ENCODE measurements around the gene SPDYE17. TPM values are rescaled to one million over a fixed set of nuclear protein-coding genes. Genes with fewer than 3 reads are reported as not detected.
"Not testable (repeated sequence)": the region's sequence is repeated elsewhere in the genome, so short reads cannot be mapped to it uniquely, and the experiment has no call there.

The SPDYE17 gene
- total RNA-seq, 6 experiments from 2014 or later, result not detected

GRCh38 chr7:76981187-76981970 is 50.8 kb downstream of the SPDYE17 start:
- H3K27me3 Mint-ChIP-seq (ENCODE audit: insufficient read depth); H3K27ac Mint-ChIP-seq; DNase-seq; H3K36me3 Mint-ChIP-seq (ENCODE audit: low read depth); H3K9me3 Mint-ChIP-seq; H3K4me1 Mint-ChIP-seq (ENCODE audit: low read depth); H3K4me3 Mint-ChIP-seq: not testable (repeated sequence)

- H3K4me3 Mint-ChIP-seq; H3K27ac Mint-ChIP-seq; H3K36me3 Mint-ChIP-seq (ENCODE audit: low read depth): not testable (repeated sequence)
Observed at GRCh38 chr7:76980576-76980975, 51.6 kb downstream of the SPDYE17 start.

GRCh38 chr7:76977761-76978367 is 54.3 kb downstream of the SPDYE17 start:
- not testable (repeated sequence) for H3K27ac Mint-ChIP-seq; DNase-seq; H3K27me3 Mint-ChIP-seq (ENCODE audit: insufficient read depth); H3K36me3 Mint-ChIP-seq (ENCODE audit: low read depth); H3K4me1 Mint-ChIP-seq (ENCODE audit: low read depth); H3K9me3 Mint-ChIP-seq; H3K4me3 Mint-ChIP-seq

More at GRCh38 chr7:76980576-76980975, 51.6 kb downstream of the SPDYE17 start:
- not testable (repeated sequence) for H3K27me3 Mint-ChIP-seq (ENCODE audit: insufficient read depth); H3K9me3 Mint-ChIP-seq; DNase-seq; H3K4me1 Mint-ChIP-seq (ENCODE audit: low read depth)

DNA sequence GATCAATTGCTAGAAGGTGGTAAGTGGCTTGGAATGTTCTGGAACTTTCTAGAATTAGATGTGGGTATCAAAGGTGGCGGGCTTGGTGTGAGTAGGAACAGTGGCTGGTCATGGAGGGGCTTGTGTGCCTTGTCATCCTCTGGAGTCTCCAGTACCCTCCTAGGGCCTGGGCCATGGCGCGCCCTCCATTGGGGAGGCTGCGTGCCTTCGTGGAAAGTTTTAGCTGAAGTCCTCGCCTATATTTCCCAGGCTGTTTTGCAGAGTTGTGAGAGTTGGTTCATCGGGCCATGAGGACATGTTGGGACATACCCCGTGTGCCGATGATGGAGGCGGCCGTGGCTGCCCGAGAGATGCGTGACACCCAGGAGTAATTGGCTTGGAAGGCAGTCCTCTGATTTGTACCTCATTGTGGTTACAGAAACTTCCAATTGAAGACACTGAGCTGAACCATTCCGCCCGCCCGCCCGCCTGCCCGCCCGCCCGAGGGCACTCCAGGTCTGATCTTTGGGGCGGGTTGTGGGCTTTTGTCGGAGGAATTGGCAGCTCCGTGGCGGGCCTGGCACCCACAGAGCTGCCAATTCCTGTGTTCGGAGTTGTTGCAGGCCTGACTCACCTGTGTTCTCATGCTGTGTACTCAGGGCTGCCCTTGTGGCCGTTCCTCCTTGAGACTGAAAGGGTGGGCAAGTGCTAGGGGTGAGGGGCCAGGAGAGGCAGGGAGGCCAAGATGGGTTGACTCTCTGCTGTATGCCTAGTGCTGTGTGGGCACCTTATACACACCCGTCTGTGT is 57.2 kb downstream of the SPDYE17 start:
- not testable (repeated sequence) for H3K36me3 Mint-ChIP-seq (ENCODE audit: low read depth); H3K9me3 Mint-ChIP-seq; H3K27me3 Mint-ChIP-seq (ENCODE audit: insufficient read depth); H3K4me3 Mint-ChIP-seq; H3K27ac Mint-ChIP-seq; DNase-seq; H3K4me1 Mint-ChIP-seq (ENCODE audit: low read depth)

DNA sequence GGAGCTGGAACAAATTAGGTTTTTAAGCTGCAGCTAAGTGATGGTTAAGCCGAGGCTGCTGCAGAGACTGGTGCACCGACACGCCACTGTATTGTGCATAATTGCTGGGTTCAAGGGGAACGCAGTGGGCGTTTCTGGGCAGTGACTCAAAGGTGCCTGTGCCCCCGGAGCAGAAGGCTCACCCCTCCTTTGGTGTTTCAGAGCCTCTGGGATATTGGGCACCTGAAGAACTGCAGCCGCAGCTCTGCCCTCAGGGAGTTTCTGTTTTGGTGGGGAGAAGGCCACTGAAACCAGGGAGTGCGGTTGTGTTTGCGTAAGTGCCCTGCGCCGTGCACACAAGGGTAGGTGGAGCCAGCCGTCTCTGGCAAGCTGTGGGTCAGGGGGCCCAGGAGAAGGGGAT is 57.8 kb downstream of the SPDYE17 start:
- H3K4me1 Mint-ChIP-seq (ENCODE audit: low read depth); H3K9me3 Mint-ChIP-seq; H3K27me3 Mint-ChIP-seq (ENCODE audit: insufficient read depth); H3K27ac Mint-ChIP-seq; H3K4me3 Mint-ChIP-seq; DNase-seq; H3K36me3 Mint-ChIP-seq (ENCODE audit: low read depth): not testable (repeated sequence)

- H3K4me3 Mint-ChIP-seq; H3K27me3 Mint-ChIP-seq (ENCODE audit: insufficient read depth); H3K9me3 Mint-ChIP-seq; H3K4me1 Mint-ChIP-seq (ENCODE audit: low read depth); H3K36me3 Mint-ChIP-seq (ENCODE audit: low read depth); DNase-seq; H3K27ac Mint-ChIP-seq: not testable (repeated sequence)
Observed at GRCh38 chr7:76972391-76972790, 59.8 kb downstream of the SPDYE17 start.

Other genes starting within 250 kb of the SPDYE17 start
- gene SPDYE18, start 30.2 kb upstream of the SPDYE17 start, total RNA-seq (2021; fragmentation: NEBNext Ultra II Directional; extraction: Animal tissue kit (Norgen Biotek cat#: 25700)), result under 1 TPM in 1 of 6 experiments, not detected in 5; 0.21 TPM
- gene CCDC146, start 90.3 kb upstream of the SPDYE17 start, total RNA-seq (2021; fragmentation: NEBNext Ultra II Directional; extraction: Animal tissue kit (Norgen Biotek cat#: 25700)), result under 1 TPM; 0.09 to 0.70 (median 0.57) TPM
- not detected for gene FGL2, start 167.5 kb upstream of the SPDYE17 start, total RNA-seq (2021; fragmentation: NEBNext Ultra II Directional; extraction: Animal tissue kit (Norgen Biotek cat#: 25700))